Measurements from ENCODE around the gene ALS2CL.
A peak's percentile ranks its signal among the peaks of the same experiment; 100 is the strongest.

Gene ALS2CL

DNA sequence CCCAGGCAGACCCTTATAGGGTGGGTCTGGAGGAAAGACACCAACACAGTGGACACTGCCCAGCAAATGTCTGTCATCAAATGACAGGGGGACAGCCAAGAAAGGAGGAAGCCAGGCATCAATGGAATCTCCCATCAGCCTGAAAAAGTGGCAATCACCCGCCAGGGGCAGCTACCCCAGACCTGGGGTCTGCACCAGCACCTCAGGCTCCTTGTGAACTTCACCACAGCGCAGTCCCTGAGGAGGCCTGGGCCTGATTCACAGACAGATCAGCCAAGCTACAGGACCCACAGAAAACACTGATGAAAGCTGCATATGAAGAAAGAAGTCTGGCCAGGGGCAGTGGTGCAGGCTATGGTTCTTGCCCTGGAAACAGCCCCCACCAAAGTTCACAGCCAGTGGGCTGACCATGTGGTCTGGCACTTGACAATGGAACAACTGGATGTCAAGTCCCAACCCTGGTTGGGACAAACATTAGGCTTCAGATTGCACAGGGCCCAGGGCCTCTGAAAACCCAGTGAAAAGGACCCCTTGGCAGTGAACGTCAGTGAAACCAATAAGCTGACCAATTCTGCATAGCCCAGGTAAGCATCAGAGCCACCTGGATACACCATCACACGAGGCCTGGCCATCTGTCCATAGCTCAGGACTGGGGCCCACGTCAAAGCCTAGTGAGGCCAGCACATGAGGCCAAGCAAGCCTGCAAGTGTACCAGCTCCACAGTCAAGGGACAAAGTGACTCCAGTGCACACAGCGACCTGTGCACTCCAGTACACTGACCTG lies 29.1 kb downstream of the ALS2CL start:
- no peak for DNase-seq

DNA sequence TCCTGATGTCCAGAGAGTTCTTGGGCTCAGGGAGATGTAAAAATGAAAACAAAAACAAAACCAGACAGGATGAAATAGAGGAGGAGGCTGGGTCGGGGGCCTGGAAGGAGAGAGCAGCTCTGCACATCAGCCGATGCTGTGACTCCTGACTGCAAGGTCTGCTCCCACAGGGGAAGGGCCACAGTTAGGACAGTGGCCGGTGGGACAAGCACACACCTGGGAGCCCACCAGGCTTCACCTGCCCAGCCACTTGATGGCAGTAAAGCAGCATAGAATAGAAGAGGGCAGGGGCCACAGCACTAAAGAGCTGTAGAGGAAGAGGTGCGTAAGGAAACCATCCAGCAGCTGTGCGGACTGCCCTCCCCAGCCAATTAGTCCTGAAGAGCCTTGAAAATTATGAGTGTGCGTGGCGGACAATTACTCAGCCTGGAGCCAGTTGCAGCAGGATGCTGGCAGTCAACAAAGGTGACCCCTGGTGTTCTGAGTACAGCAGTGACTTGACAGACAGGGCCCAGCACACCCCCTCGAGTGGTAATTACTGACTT lies 29.8 kb downstream of the ALS2CL start:
- peak; percentile 42 for DNase-seq

GRCh38 chr3:46662771-46663551 lies 30.5 kb downstream of the ALS2CL start:
- no peak for DNase-seq

DNA sequence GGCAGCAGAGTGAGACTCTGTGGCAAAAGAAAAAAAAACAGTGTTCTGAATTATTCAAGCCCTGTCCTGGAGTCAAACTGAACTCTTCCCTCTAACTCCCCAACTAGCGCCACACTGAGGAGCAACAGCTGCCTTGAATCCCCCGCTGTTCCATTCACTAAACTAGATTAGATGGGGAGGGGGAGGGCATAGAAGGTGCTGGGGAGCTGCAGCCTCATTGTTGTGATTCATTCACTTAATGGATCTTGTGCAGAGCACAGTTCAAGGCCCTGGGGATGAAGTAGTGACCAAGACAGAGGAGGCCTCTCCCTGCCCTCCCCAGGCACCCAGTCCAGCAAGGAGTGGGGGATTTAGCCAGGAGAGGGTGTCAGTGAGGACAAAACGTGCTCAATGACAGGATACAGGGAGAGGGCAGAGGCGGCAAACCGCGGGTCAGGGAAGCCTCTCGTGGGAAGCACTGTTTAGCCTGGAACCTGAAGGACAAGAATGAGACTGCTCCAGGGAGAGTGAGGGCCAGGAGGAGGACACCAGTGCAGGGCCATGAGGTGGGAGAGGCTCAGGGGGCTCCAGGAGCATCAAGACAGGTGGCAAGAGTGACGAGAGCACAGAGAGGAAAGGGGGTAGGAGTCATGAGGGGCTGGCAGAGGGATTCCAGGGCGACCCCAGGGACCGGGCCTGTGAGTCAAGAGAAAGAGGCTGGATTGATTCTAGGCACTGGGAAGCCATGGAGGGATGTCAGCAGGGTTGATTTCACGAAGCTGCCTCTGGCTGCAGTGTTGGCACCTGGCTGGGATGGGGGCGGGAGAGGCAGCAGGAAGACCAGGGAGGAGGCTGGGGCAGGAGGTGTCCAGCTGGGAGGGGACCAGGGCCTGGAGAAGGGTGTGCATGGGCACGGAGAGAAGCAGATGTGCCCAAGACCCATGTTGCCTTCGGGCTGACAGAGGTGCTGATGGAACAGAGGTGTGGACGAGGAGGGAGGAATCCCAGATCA lies 31.4 kb downstream of the ALS2CL start:
- no peak for DNase-seq

GRCh38 chr3:46660543-46661523 lies 32.6 kb downstream of the ALS2CL start:
- no peak for DNase-seq

DNA sequence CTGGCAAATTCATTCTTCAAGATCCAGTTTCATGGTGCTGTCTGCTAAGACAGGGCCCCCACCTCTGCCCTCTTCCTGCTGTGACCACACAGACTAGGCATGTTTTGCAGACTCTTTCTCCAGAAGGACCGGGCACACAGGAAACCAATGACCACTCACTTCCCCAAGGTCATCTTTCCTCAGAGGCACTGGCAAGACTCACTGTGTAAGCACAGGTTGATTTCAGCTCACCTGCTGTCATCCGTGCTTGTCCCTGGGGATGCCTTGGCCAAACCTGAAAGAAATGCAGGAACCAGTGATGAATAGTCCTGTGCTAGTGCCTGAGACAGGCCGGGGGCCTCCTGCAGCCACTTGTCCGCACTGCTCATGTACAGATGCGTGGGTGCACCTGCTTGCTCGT lies 33.5 kb downstream of the ALS2CL start:
- DNase-seq = no peak

- no peak for DNase-seq
Measured at GRCh38 chr3:46659285-46659684, 34.2 kb downstream of the ALS2CL start.

GRCh38 chr3:46656778-46657556 lies 36.5 kb downstream of the ALS2CL start:
- DNase-seq = no peak

DNA sequence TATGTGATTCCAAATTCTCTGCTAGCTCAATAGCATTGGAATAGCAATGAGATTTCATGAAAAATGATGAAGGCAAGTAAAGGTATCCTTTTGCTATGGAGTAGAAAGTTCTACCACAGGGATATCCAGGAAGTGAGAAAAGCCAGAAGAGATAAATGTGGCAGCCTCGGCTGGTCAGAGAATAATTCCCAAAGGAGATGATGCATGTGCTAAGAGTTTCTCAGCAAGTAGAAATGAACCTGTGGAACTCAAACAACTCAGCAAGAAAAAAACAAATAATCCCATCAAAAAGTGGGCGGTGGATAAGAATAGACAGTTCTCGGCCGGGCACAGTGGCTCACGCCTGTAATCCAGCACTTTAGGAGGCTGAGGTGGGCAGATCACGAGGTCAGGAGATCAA lies 38.2 kb downstream of the ALS2CL start:
- DNase-seq = no peak

- no peak for DNase-seq
Measured at GRCh38 chr3:46651084-46651483, 42.4 kb downstream of the ALS2CL start.

DNA sequence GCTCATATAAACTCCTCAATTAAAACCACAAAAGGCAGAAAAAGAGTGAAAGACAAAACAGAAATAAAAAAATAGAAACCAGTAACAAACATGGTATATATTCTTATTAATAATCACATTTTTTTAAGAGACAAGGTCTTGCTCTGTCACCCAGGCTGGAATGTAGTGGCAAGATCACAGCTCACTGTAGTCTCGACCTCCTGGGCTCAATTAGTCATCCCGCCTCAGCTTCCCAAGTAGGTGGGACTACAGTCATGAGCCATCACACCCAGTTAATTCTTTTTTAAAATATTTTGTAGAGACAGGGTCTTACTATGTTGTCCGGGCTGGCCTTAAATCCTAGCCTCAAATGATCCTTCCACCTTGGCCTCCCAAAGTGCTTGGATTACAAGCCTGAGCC lies 44.0 kb downstream of the ALS2CL start:
- no peak for DNase-seq

DNA sequence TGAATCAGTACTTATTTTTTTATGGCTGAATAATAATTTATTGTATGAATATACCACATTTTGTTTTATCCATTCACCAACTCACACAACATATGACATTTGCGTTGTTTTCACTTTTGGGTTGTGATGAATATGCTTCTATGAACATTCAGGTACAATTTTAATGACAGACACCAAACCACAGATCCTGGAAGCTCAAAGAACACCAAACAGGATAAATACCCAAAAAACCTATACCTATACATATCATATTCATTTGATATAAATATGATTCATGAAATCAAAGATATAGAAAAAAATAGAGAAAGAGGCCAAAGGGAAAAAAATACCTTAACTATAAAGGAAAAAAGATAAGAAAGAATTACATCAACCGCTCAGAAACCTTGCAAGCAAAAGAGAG lies 45.4 kb downstream of the ALS2CL start:
- no peak for DNase-seq

- DNase-seq = no peak
Measured at GRCh38 chr3:46646700-46647099, 46.8 kb downstream of the ALS2CL start.

DNA sequence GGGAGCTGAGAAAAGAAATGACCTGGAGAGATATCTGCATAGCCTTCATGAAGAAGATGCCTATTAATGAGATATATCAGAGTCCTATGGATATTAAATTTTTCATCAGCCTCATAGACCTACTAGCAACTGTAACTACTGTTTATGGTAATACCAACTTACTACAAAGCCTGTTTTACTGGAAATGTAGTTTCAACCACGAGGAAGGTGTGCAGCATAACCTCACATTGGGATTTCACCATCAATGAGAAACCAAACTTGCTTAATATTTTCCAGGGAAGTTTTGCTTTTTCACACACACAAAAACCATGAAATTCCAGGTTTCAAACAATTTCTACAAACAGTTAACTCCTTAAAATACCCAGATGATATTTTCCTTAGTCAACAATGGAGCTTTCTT lies 49.8 kb downstream of the ALS2CL start:
- no peak for DNase-seq

GRCh38 chr3:46642971-46643370 lies 50.5 kb downstream of the ALS2CL start:
- no peak for DNase-seq

- DNase-seq = no peak
Measured at GRCh38 chr3:46640927-46641326, 52.6 kb downstream of the ALS2CL start.

- DNase-seq = no peak
Measured at GRCh38 chr3:46639221-46639620, 54.3 kb downstream of the ALS2CL start.

GRCh38 chr3:46634856-46635255 lies 58.6 kb downstream of the ALS2CL start:
- DNase-seq = no peak

GRCh38 chr3:46632792-46633191 lies 60.7 kb downstream of the ALS2CL start:
- DNase-seq = no peak
